ENCODE measurements around the gene CPT1B.

DNA sequence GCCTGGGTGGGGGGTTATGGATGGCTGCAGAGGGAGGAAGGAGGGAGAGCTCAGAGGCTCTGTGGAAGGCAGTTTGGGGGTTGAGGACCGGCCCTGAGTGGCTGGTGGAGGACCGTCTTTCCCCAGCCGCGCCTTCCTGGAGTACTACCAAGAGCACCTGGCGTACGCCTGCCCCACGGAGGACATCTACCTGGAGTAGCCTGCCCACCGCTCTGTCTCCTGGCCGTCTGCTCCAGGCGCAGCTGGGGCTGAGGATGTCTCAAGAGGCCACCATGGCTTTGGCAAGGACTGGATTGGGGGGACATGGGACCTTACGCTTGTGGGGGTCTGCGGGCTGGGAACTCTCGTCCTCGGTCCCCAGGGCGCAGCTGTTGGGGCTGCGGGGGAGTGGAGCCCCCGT, 32.4 kb upstream of the CPT1B start:
- TF ChIP-seq, protein P1, sequence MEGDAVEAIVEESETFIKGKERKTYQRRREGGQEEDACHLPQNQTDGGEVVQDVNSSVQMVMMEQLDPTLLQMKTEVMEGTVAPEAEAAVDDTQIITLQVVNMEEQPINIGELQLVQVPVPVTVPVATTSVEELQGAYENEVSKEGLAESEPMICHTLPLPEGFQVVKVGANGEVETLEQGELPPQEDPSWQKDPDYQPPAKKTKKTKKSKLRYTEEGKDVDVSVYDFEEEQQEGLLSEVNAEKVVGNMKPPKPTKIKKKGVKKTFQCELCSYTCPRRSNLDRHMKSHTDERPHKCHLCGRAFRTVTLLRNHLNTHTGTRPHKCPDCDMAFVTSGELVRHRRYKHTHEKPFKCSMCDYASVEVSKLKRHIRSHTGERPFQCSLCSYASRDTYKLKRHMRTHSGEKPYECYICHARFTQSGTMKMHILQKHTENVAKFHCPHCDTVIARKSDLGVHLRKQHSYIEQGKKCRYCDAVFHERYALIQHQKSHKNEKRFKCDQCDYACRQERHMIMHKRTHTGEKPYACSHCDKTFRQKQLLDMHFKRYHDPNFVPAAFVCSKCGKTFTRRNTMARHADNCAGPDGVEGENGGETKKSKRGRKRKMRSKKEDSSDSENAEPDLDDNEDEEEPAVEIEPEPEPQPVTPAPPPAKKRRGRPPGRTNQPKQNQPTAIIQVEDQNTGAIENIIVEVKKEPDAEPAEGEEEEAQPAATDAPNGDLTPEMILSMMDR (IDR thresholded peaks at IDR 0.05; ENCODE audit: control extremely low read depth in 1 of 3, insufficient read depth in 1 of 3, low read depth in 1 of 3, low read length in 3 of 3): no peak
- TF ChIP-seq CEBPB (IDR thresholded peaks at IDR 0.05; ENCODE audit: low read depth, low read length) (no peak), E2F6 (IDR thresholded peaks at IDR 0.05) (no peak), EP300 (IDR thresholded peaks at IDR 0.05; ENCODE audit: borderline replicate concordance in 1 of 2, low read depth in 2 of 2, low read length in 2 of 2) (no peak), JUND (IDR thresholded peaks at IDR 0.05; ENCODE audit: low read length) (no peak), EZH2 (IDR thresholded peaks at IDR 0.05; ENCODE audit: low read depth, low read length, severe bottlenecking) (no peak), POLR2AphosphoS5 (IDR thresholded peaks at IDR 0.05; ENCODE audit: low read depth, low read length) (no peak), JUN (IDR thresholded peaks at IDR 0.05; ENCODE audit: low read depth, low read length) (no peak), CBX5 (IDR thresholded peaks at IDR 0.05; ENCODE audit: low read depth, low read length) (no peak), RBBP5 (IDR thresholded peaks at IDR 0.05; ENCODE audit: borderline replicate concordance, low read depth, low read length) (no peak)
- TF ChIP-seq, protein P2, sequence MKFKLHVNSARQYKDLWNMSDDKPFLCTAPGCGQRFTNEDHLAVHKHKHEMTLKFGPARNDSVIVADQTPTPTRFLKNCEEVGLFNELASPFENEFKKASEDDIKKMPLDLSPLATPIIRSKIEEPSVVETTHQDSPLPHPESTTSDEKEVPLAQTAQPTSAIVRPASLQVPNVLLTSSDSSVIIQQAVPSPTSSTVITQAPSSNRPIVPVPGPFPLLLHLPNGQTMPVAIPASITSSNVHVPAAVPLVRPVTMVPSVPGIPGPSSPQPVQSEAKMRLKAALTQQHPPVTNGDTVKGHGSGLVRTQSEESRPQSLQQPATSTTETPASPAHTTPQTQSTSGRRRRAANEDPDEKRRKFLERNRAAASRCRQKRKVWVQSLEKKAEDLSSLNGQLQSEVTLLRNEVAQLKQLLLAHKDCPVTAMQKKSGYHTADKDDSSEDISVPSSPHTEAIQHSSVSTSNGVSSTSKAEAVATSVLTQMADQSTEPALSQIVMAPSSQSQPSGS (IDR thresholded peaks at IDR 0.05; ENCODE audit: low read length): no peak
